ENCODE measurements around the gene RFT1.
"Not testable (repeated sequence)": the region's sequence is repeated elsewhere in the genome, so short reads cannot be mapped to it uniquely, and the experiment has no call there.

The RFT1 gene

GRCh38 chr3:53065841-53066480 is 64.3 kb downstream of the RFT1 start:
- no peak for DNase-seq

- DNase-seq: no peak
Observed at GRCh38 chr3:53062905-53063304, 67.3 kb downstream of the RFT1 start.

- DNase-seq: no peak
Observed at GRCh38 chr3:53056442-53056841, 73.8 kb downstream of the RFT1 start.

GRCh38 chr3:53054233-53054632 is 76.0 kb downstream of the RFT1 start:
- DNase-seq: not testable (repeated sequence)

GRCh38 chr3:53051929-53052328 is 78.3 kb downstream of the RFT1 start:
- no peak for DNase-seq

- DNase-seq: no peak
Observed at GRCh38 chr3:53049987-53050386, 80.2 kb downstream of the RFT1 start.

GRCh38 chr3:53046171-53047170 is 83.8 kb downstream of the RFT1 start:
- DNase-seq: peak; percentile 66

GRCh38 chr3:53045518-53046170 is 84.6 kb downstream of the RFT1 start, which contains the start of gene SFMBT1:
TSS of gene SFMBT1 (minus strand) at chr3:53046073. CDS start at chr3:52969128, 76,945 bp downstream.
- peak; percentile 85 for DNase-seq

GRCh38 chr3:53044711-53045517 is 85.3 kb downstream of the RFT1 start:
- peak; percentile 70 for DNase-seq

GRCh38 chr3:53044371-53044710 is 85.9 kb downstream of the RFT1 start:
- DNase-seq: no peak

- DNase-seq: no peak
Observed at GRCh38 chr3:53043738-53044137, 86.5 kb downstream of the RFT1 start.

- DNase-seq: no peak
Observed at GRCh38 chr3:53042651-53043050, 87.6 kb downstream of the RFT1 start.

GRCh38 chr3:53040351-53040820 is 89.8 kb downstream of the RFT1 start:
- no peak for DNase-seq

GRCh38 chr3:53039376-53039752 is 90.9 kb downstream of the RFT1 start:
- DNase-seq: no peak

- no peak for DNase-seq
Observed at GRCh38 chr3:53038679-53039375, 91.4 kb downstream of the RFT1 start.

Data from right forelimb (tissue), 1 donor.